Sigmoid colon (tissue), 4 donors: ENCODE results near the gene NENF.

Experiments
- POLR2A ChIP-seq, 2 donors: fragments of 450-650 bp; IDR thresholded peaks; one replicate each; pipeline ENCODE4 v1.6.1; 2016; ENCODE audit warnings: antibody characterized with exemption in 2 of 2, mild to moderate bottlenecking in 2 of 2, moderate library complexity in 2 of 2
- POLR2AphosphoS5 ChIP-seq, 4 donors: sonication (generic); formaldehyde crosslinking; IDR thresholded peaks; one replicate each; pipeline ENCODE4 v1.6.1; 2017; ENCODE audit warnings: antibody characterized with exemption in 4 of 4
- TF ChIP-seq, protein P1 (sequence below), 4 experiments: fragments of 450-650 bp in 3 of 4; fragments of 200-600 bp in 1 of 4; IDR thresholded peaks; one replicate each; pipeline ENCODE4 v1.5.1; 2016 to 2019; ENCODE audit warnings: antibody characterized with exemption in 4 of 4, mild to moderate bottlenecking in 3 of 4, moderate library complexity in 2 of 4

DNA sequence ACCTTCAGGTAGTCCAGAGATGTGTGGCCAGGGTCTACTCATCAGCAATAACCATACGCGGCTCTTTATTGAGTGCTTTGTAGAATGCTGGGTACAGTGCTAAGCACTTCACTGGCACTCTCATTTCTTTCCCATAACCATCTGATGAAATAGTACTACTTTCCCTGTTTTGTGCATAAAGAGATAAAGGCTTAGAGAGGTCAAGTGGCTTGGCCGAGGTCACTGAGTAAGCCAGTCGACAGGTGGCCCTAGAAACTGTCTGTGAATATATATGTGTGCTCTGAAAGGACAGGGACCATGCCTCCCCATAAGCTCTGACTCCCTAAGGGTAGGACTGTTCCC is 52.8 kb downstream of the NENF start:
- TF ChIP-seq POLR2AphosphoS5 (IDR thresholded peaks at IDR 0.05) (no peak), POLR2A (IDR thresholded peaks at IDR 0.05) (no peak)
- TF ChIP-seq, protein P1, sequence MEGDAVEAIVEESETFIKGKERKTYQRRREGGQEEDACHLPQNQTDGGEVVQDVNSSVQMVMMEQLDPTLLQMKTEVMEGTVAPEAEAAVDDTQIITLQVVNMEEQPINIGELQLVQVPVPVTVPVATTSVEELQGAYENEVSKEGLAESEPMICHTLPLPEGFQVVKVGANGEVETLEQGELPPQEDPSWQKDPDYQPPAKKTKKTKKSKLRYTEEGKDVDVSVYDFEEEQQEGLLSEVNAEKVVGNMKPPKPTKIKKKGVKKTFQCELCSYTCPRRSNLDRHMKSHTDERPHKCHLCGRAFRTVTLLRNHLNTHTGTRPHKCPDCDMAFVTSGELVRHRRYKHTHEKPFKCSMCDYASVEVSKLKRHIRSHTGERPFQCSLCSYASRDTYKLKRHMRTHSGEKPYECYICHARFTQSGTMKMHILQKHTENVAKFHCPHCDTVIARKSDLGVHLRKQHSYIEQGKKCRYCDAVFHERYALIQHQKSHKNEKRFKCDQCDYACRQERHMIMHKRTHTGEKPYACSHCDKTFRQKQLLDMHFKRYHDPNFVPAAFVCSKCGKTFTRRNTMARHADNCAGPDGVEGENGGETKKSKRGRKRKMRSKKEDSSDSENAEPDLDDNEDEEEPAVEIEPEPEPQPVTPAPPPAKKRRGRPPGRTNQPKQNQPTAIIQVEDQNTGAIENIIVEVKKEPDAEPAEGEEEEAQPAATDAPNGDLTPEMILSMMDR (IDR thresholded peaks at IDR 0.05), result no peak
